Small intestine (tissue), 7 donors: ENCODE results near the gene PIAS1. TPM values are rescaled to one million over a fixed set of nuclear protein-coding genes. Genes with fewer than 3 reads are reported as not detected.
"Not testable (repeated sequence)": the region's sequence is repeated elsewhere in the genome, so short reads cannot be mapped to it uniquely, and the experiment has no call there.

ENCODE experiments used
- DNase-seq, 2 donors: peaks; one replicate each; pipeline versions ENCODE4 v3.0.0 to v3.0.0-alpha.2; 2013
- FAIRE-seq: peaks from 2 replicates; lab custom pipeline; 2012; peaks lifted over from hg19 to GRCh38; lab: Jason Lieb, UNC
- H3K27ac ChIP-seq, 3 donors: one replicate each; pipeline ENCODE4 v1.5.1; 2013; ENCODE audit warnings: low read length in 2 of 3, mild to moderate bottlenecking in 2 of 3, control low read depth in 1 of 3, inconsistent platforms in 1 of 3, low read depth in 1 of 3, moderate library complexity in 1 of 3
- H3K27me3 ChIP-seq, 3 donors: one replicate each; pipeline ENCODE4 v1.6.1; 2013; ENCODE audit warnings: low read length in 3 of 3, inconsistent platforms in 1 of 3; ENCODE audit not compliant: control insufficient read depth in 3 of 3, insufficient read depth in 3 of 3
- H3K36me3 ChIP-seq, 3 donors: one replicate each; pipeline ENCODE4 v1.6.1; 2013; ENCODE audit warnings: low read length in 3 of 3, inconsistent platforms in 1 of 3, low read depth in 1 of 3, mild to moderate bottlenecking in 1 of 3, moderate library complexity in 1 of 3; ENCODE audit not compliant: control insufficient read depth in 3 of 3, insufficient read depth in 2 of 3
- H3K4me1 ChIP-seq, 3 donors: one replicate each; pipeline ENCODE4 v1.6.1; 2013; ENCODE audit warnings: low read length in 2 of 3, inconsistent platforms in 1 of 3, low read depth in 1 of 3, mild to moderate bottlenecking in 1 of 3, moderate library complexity in 1 of 3; ENCODE audit not compliant: control insufficient read depth in 3 of 3, insufficient read depth in 2 of 3
- H3K4me3 ChIP-seq, 3 donors: one replicate each; pipeline ENCODE4 v1.5.1; 2013; ENCODE audit warnings: low read length in 3 of 3, control low read depth in 1 of 3, inconsistent platforms in 1 of 3, low read depth in 1 of 3, mild to moderate bottlenecking in 1 of 3, moderate library complexity in 1 of 3
- H3K9me3 ChIP-seq, 2 donors: one replicate each; pipeline ENCODE4 v1.6.1; 2013; ENCODE audit warnings: low read depth in 1 of 2, low read length in 1 of 2; ENCODE audit not compliant: control insufficient read depth in 2 of 2, insufficient read depth in 1 of 2
- WGBS, 3 donors: extraction: QIAGEN DNeasy Blood & Tissue Kit; methylation state at CpG; one replicate each; pipeline ENCODE4 v1.1.7; 2013; 5-methylcytosine and 5-hydroxymethylcytosine counted together
- polyA plus RNA-seq, 4 donors: library from polyadenylated mRNA; stranded (reverse) in 3 of 4; unstranded in 1 of 4; fragments of 200-250 nt in 3 of 4; fragments of 120-200 nt in 1 of 4; gene quantifications; one replicate each; pipeline versions ENCODE4 v1.2.1 to v1.2.3, GENCODE V29; 2013
- donor health status: healthy with polysubstance abuse.
- donor health status: control.
- donor health status: control.
- donor health status: Bipolar disorder and iron deficiency.
- donor health status: healthy.

Gene PIAS1
- polyA plus RNA-seq, 4 donors: 9.0 to 48.0 (median 20.0) TPM

DNA sequence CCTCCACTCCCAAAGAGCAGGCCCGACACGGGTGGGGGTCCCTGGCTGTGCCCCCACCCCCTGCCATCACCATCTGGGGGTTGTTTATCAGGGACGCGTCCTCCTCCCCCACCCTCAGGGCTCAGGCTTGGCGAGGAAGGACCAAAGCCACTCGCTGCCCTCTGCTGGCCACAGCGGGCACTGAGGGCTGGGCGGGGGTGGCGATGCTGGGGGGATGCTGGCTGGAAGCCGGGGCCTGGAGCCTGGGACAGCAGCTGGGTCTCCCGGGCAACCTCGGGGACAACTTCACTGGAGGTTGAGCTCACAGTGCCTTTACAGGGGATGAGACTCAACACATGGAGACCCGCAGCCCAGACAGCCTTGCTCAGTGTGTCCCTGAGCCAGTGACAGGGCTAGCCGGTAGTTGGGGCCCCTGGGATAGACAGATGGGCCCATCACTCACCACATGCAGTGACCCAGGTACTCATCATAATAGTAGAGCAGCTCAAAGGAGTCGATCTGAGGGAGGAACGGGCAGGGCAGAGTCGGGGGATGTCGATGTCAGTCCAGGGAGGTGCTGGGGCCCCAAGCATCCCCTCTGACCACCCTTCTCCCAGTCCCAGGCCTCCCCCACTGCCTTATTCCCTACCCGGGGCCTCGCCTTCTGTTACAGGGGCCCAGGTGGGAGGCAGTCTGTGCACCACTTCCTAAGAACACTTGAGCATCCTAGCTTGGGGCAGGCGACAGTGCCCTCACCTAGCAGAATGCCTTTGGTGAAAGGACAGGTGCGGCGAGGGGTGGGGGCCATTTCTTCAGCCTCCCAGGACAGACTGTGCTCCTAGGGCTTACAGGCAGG, 156.9 kb downstream of the PIAS1 start:
- no peaks in the 10 kb centered on the region for H3K9me3 ChIP-seq
- no peak for FAIRE-seq
- H3K4me3 ChIP-seq: no peak overlapping the region
- H3K27me3 ChIP-seq: no peaks in the 10 kb centered on the region
- no peak overlapping the region for H3K27ac ChIP-seq
- peaks cover 0 to 10% (median 0%) of the 10 kb centered on the region in 3 donors for H3K4me1 ChIP-seq
- WGBS, 3 donors: 43 to 54% (median 47%) methylated on average over 22 to 23 of the region's 23 CpGs
- DNase-seq: peak; percentile 52 to 73
- peaks cover 0 to 77% (median 4%) of the 10 kb centered on the region in 3 donors for H3K36me3 ChIP-seq

DNA sequence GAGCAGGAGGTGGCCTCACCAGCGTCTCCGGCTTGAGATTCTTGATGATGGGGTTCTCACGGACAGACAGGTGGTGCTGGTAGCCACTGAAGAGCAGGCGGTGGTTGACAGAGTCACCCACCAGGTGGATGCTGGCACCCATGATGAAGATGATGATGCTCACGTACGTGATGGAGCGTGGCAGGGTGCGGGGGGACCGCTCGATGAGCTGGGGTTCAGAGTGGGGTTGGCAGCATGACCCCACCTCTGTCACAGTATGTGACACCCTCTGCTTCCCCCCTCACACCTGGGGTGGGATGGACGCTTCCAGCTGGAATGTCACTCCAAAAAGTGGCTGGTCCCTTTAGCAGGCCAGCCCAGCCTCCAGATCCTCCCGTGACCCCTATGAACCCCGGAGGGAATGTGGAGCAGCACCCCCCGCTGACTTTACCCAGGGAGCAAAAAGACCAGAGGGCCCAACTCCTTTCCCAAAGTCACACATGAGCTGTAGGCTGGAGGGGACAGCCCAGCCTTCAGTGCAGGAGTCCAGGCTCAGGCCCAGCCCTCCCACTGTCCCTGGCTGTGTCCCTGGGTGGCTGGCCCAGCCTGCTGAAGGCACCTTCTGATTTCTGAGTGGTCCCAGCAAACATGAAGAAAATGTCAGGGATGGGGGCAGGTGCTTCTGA, 157.7 kb downstream of the PIAS1 start:
- Histone ChIP-seq H3K36me3 (peaks cover 0 to 75% (median 4%) of the 10 kb centered on the region in 3 donors), H3K9me3 (no peaks in the 10 kb centered on the region), H3K27me3 (no peaks in the 10 kb centered on the region), H3K27ac (no peak overlapping the region), H3K4me1 (peaks cover 0 to 3% (median 0%) of the 10 kb centered on the region in 3 donors), H3K4me3 (no peak overlapping the region)
- FAIRE-seq (no peak), DNase-seq (no peak)
- 89 to 94% (median 90%) methylated on average over 14 of the region's 14 CpGs for WGBS, 3 donors

- H3K27ac ChIP-seq, DNase-seq, H3K4me1 ChIP-seq, H3K4me3 ChIP-seq, FAIRE-seq, H3K27me3 ChIP-seq, H3K9me3 ChIP-seq: not testable (repeated sequence)
- peaks cover 0 to 73% (median 0%) of the 10 kb centered on the region in 3 donors for H3K36me3 ChIP-seq
- 91 to 95% (median 94%) methylated on average over 6 of the region's 6 CpGs for WGBS, 3 donors
These were observed 159.4 kb downstream of the PIAS1 start for GRCh38 chr15:68213491-68213845.

- Histone ChIP-seq H3K27me3 (no peaks in the 10 kb centered on the region), H3K27ac (no peak overlapping the region), H3K9me3 (no peaks in the 10 kb centered on the region), H3K4me1 (peaks cover 0 to 3% (median 0%) of the 10 kb centered on the region in 3 donors), H3K36me3 (peaks cover 0 to 71% (median 0%) of the 10 kb centered on the region in 3 donors), H3K4me3 (no peak overlapping the region)
- no peak for DNase-seq
- WGBS, 3 donors: 92 to 96% (median 96%) methylated on average over 17 of the region's 17 CpGs
- FAIRE-seq: no peak
These were observed 160.1 kb downstream of the PIAS1 start for GRCh38 chr15:68213991-68214837.

- FAIRE-seq (no peak), DNase-seq (no peak)
- WGBS, 3 donors: 66 to 74% (median 67%) methylated on average over 6 of the region's 6 CpGs
- Histone ChIP-seq H3K4me3 (no peak overlapping the region), H3K27me3 (no peaks in the 10 kb centered on the region), H3K9me3 (no peaks in the 10 kb centered on the region), H3K4me1 (peaks cover 0 to 3% (median 0%) of the 10 kb centered on the region in 3 donors), H3K27ac (no peak overlapping the region), H3K36me3 (peaks cover 0 to 71% (median 0%) of the 10 kb centered on the region in 3 donors)
These were observed 160.7 kb downstream of the PIAS1 start for GRCh38 chr15:68214838-68215254.

GRCh38 chr15:68217341-68217740, 163.2 kb downstream of the PIAS1 start:
- no peak overlapping the region for H3K27ac ChIP-seq
- H3K36me3 ChIP-seq: peaks cover 0 to 51% (median 0%) of the 10 kb centered on the region in 3 donors
- H3K9me3 ChIP-seq: no peaks in the 10 kb centered on the region
- DNase-seq (no peak), FAIRE-seq (no peak)
- 88 to 96% (median 91%) methylated on average over 4 of the region's 4 CpGs for WGBS, 3 donors
- H3K4me1 ChIP-seq: no peaks in the 10 kb centered on the region
- H3K4me3 ChIP-seq: no peak overlapping the region
- no peaks in the 10 kb centered on the region for H3K27me3 ChIP-seq

- Histone ChIP-seq H3K27me3 (no peaks in the 10 kb centered on the region), H3K4me3 (no peak overlapping the region), H3K27ac (no peak overlapping the region), H3K36me3 (peaks cover 0 to 51% (median 0%) of the 10 kb centered on the region in 3 donors), H3K4me1 (peaks cover 0 to 5% (median 0%) of the 10 kb centered on the region in 3 donors), H3K9me3 (no peaks in the 10 kb centered on the region)
- no peak for FAIRE-seq
- WGBS, 3 donors: 94 to 97% (median 97%) methylated on average over 8 of the region's 8 CpGs
- DNase-seq: no peak
These were observed 164.2 kb downstream of the PIAS1 start for GRCh38 chr15:68218331-68218730.
